ENCODE measurements around the gene STEAP1B. TPM values are rescaled to one million over a fixed set of nuclear protein-coding genes. Genes with fewer than 3 reads are reported as not detected.

STEAP1B gene
- total RNA-seq, 2 experiments from 2014 or later, result 0.30 to 0.33 TPM

- CTCF ChIA-PET, result no interaction called here
- Mint-ChIP-seq H3K27me3 (peaks cover 26% of the 10 kb centered on the region), H3K36me3 (ENCODE audit: low read depth) (no peaks in the 10 kb centered on the region), H3K9me3 (no peaks in the 10 kb centered on the region), H3K27ac (no peak overlapping the region), H3K4me1 (no peaks in the 10 kb centered on the region), H3K4me3 (no peak overlapping the region)
- DNase-seq, result no peak
- POLR2A ChIA-PET, result no interaction called here
Observed at GRCh38 chr7:22411977-22412693, 87.9 kb downstream of the STEAP1B start.

DNA sequence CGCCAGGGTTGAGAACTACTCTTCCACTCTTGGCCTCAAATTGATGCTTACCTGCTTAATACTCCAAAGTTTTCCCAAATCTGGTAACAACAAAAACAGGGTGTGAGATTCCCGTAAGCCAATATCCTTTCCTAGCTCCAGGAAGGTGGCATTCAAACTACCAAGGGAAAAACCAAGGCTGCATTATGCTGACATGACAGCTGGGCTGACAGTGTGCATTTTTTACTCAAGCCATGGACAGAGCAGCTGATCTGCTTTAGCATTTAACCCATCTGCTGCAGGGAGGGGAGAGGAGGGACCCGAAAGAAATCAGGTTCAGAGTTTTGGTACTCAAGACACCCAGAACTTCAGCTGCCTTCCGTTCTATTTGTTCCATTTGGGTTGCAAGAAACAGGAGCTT is 93.3 kb downstream of the STEAP1B start:
- CTCF ChIA-PET, result no interaction called here
- no peak overlapping the region for H3K4me3 Mint-ChIP-seq
- H3K27ac Mint-ChIP-seq, result no peak overlapping the region
- peaks cover 10% of the 10 kb centered on the region for H3K27me3 Mint-ChIP-seq
- no peaks in the 10 kb centered on the region for H3K9me3 Mint-ChIP-seq
- peaks cover 18% of the 10 kb centered on the region for H3K4me1 Mint-ChIP-seq
- POLR2A ChIA-PET, result no interaction called here
- DNase-seq, result no peak
- H3K36me3 Mint-ChIP-seq (ENCODE audit: low read depth), result peaks cover 2% of the 10 kb centered on the region

DNA sequence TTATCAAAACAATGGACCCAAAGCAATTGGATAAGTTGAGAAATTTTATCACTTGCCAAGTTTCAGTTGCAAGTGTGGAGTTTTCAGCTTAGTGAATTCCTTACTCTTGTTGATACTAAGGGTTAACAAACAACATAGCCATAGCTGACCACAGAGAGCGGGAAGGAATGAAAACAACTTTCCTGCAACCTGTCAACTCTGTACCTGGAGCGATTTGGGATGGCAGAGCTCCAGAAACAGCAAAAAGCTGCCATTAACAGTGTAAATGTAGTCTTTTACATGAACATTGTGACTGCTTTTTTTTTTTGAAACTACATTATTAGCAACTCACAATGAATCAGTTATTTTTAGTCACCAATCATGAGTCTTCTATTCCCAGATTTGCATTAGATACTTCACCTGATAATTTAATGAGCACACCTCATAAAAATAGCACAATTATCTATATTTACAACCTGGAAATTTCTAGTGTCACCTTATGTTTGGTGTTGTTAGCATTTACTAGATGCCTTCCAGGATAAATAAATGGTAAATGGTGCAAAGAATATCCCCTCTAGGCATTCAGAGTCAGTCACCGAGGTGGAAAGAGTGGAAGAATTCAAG is 95.5 kb downstream of the STEAP1B start:
- POLR2A ChIA-PET, result interaction anchor here (0.6 kb wide), 1 partner anchor 36 kb away, joined by 3 read pairs; no protein-coding TSS in a partner anchor
- DNase-seq, result no peak
- CTCF ChIA-PET, result interaction anchor here (1.5 kb wide), 1 partner anchor 295 kb away, joined by 3 read pairs; no protein-coding TSS in a partner anchor
- H3K36me3 Mint-ChIP-seq (ENCODE audit: low read depth), result peaks cover 2% of the 10 kb centered on the region
- H3K27me3 Mint-ChIP-seq, result peaks cover 12% of the 10 kb centered on the region
- H3K4me3 Mint-ChIP-seq, result no peak overlapping the region
- H3K27ac Mint-ChIP-seq, result no peak overlapping the region
- H3K9me3 Mint-ChIP-seq, result no peaks in the 10 kb centered on the region
- H3K4me1 Mint-ChIP-seq, result peaks cover 20% of the 10 kb centered on the region

DNA sequence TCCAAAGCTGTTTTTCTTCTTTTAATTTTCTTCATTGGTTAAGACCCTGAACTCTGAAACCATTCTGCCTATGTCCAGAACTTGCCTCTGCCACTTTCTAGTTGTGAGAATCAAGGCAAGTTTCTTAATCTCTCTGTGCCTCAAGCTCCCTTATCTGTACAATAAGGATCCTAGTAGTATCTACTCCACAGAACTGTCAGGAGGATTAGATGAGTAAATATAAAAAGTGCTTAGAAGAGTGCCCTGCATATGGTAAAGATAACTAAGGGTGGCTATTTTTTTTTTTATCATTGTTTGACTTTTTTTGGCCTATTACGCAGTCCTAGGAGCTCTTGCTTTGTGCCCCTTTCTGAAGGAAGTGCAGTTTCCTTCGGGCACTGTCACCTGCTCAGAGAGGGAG is 96.6 kb downstream of the STEAP1B start:
- ChIA-PET POLR2A (no interaction called here), CTCF (no interaction called here)
- H3K9me3 Mint-ChIP-seq, result no peaks in the 10 kb centered on the region
- H3K36me3 Mint-ChIP-seq (ENCODE audit: low read depth), result peaks cover 2% of the 10 kb centered on the region
- no peak for DNase-seq
- peaks cover 20% of the 10 kb centered on the region for H3K4me1 Mint-ChIP-seq
- H3K4me3 Mint-ChIP-seq, result no peak overlapping the region
- H3K27me3 Mint-ChIP-seq, result peaks cover 9% of the 10 kb centered on the region
- no peak overlapping the region for H3K27ac Mint-ChIP-seq

- CTCF ChIA-PET, result no interaction called here
- Mint-ChIP-seq H3K27me3 (peaks cover 7% of the 10 kb centered on the region), H3K9me3 (no peaks in the 10 kb centered on the region), H3K4me3 (no peak overlapping the region), H3K4me1 (peaks cover 20% of the 10 kb centered on the region), H3K36me3 (ENCODE audit: low read depth) (peaks cover 2% of the 10 kb centered on the region), H3K27ac (peak overlapping the region; percentile 58)
- POLR2A ChIA-PET, result interaction anchor here (0.6 to 0.8 kb wide), 2 partner anchors 232 to 273 kb away, joined by 3 read pairs; no protein-coding TSS in a partner anchor
- peak; percentile 37 for DNase-seq
Observed at GRCh38 chr7:22402250-22402649, 97.7 kb downstream of the STEAP1B start.

DNA sequence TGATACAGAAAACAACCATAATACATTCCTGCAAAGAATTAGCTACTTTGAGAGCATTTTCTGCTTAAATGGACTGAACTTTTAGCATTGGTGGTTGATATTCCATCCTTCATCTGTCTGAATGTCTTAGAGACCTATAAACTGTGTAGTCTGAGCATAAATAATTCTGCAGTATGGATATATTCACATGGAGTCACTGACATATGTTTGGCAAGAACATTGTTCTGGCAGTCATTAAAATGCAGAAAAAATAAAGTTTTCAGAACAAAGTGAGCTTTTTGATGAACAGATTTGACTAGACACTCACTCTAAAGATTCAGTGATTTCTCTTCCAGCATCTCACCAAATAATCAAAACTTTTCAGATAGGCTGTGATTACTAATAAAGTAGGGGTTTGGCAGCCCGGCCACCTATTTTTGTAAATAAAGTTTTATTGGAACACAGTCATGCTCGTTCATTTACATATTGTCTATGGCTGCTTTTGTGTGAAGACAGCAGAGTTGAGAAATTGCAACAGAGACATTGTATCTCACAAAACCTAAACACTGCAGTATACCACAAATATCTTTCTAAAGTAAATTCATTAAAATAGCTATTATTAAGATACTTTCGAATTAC is 98.9 kb downstream of the STEAP1B start:
- ChIA-PET CTCF (interaction anchor here (0.7 kb wide), 1 partner anchor 56 kb away, joined by 3 read pairs; no protein-coding TSS in a partner anchor), POLR2A (no interaction called here)
- DNase-seq, result no peak
- no peak overlapping the region for H3K4me3 Mint-ChIP-seq
- no peak overlapping the region for H3K27ac Mint-ChIP-seq
- H3K9me3 Mint-ChIP-seq, result no peaks in the 10 kb centered on the region
- H3K4me1 Mint-ChIP-seq, result peaks cover 20% of the 10 kb centered on the region
- peaks cover 2% of the 10 kb centered on the region for H3K36me3 Mint-ChIP-seq (ENCODE audit: low read depth)
- H3K27me3 Mint-ChIP-seq, result peaks cover 7% of the 10 kb centered on the region

DNA sequence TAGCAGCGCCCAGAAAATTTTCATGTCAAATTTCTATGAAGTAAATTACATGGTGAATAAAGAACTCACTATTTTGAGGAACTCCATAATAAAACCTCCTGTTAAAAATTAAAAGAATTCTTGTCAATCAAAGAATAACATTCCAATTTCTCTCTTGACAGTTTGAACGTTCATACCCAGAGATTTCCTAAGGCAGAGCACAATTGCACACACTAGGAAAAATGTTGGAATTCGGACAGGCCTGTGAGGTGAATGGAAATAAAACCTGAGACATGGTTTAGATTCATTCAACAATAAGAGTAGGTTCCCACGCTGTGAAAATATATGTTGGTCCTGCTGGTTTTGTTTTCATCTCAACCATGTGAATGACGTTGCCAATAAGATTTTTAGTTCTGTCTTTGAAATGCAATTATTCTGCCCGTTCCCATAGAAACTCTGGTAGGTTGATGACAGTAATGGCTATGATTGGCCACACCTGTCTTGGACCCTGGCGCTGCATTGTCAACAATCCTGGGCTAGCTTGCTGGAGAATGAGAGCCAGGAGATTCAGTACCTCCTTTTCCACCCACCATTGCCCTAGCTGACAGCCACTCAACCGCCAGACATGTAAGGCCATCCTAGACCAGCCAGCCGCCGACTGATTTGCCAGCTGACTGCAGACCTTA is 99.7 kb downstream of the STEAP1B start:
- Mint-ChIP-seq H3K9me3 (no peaks in the 10 kb centered on the region), H3K4me3 (no peak overlapping the region), H3K27me3 (peaks cover 7% of the 10 kb centered on the region), H3K36me3 (ENCODE audit: low read depth) (peaks cover 2% of the 10 kb centered on the region), H3K4me1 (peaks cover 20% of the 10 kb centered on the region), H3K27ac (no peak overlapping the region)
- no peak for DNase-seq
- CTCF ChIA-PET, result interaction anchor here (0.7 kb wide), 1 partner anchor 55 kb away, joined by 3 read pairs; no protein-coding TSS in a partner anchor
- POLR2A ChIA-PET, result no interaction called here

DNA sequence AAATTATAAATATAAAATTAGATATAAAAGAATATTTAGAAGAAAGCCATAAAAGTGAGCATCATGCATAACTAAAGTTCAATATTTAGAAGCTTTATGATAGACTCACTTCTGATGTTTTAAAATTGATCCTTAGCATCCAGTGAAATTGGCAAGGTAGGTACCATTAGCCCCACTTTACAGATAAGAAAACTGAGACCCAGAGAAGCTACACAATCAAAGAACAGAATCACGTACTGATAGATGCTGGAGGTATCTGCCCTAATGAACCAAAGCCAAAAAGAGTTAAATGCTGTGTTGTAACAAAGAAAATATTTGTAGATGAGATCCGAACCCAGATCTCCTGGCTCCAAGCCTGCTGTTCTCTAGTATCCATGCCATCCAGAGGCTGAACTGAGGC is 100.4 kb downstream of the STEAP1B start:
- CTCF ChIA-PET, result no interaction called here
- Mint-ChIP-seq H3K36me3 (ENCODE audit: low read depth) (peaks cover 2% of the 10 kb centered on the region), H3K9me3 (no peaks in the 10 kb centered on the region), H3K27me3 (peaks cover 7% of the 10 kb centered on the region), H3K4me1 (peaks cover 20% of the 10 kb centered on the region), H3K4me3 (no peak overlapping the region), H3K27ac (no peak overlapping the region)
- DNase-seq, result no peak
- POLR2A ChIA-PET, result no interaction called here

GRCh38 chr7:22399091-22399490 is 100.9 kb downstream of the STEAP1B start:
- H3K4me3 Mint-ChIP-seq, result no peak overlapping the region
- ChIA-PET POLR2A (no interaction called here), CTCF (no interaction called here)
- DNase-seq, result no peak
- peaks cover 7% of the 10 kb centered on the region for H3K27me3 Mint-ChIP-seq
- no peaks in the 10 kb centered on the region for H3K9me3 Mint-ChIP-seq
- H3K36me3 Mint-ChIP-seq (ENCODE audit: low read depth), result peaks cover 2% of the 10 kb centered on the region
- H3K27ac Mint-ChIP-seq, result no peak overlapping the region
- peaks cover 20% of the 10 kb centered on the region for H3K4me1 Mint-ChIP-seq

DNA sequence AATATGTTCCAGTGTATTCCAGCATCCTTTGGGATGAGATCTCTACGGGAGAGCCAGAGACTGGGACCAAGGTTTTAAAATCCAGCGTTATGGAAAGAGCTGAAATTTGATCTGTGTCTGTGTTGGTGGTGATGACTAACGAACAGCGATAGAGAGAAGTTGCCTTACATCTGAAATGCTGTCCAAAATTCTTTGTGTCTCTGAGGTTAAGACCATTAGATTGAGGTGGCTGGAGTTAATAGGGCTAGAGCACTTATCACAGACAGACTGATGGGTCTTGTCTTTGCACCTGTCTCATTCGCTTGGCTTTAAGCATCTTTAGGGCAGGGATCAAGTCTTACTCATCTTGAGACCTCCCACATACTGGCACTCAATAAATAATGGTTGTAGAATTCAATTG is 102.0 kb downstream of the STEAP1B start:
- peaks cover 14% of the 10 kb centered on the region for H3K4me1 Mint-ChIP-seq
- POLR2A ChIA-PET, result no interaction called here
- CTCF ChIA-PET, result no interaction called here
- H3K9me3 Mint-ChIP-seq, result no peaks in the 10 kb centered on the region
- DNase-seq, result no peak
- H3K4me3 Mint-ChIP-seq, result no peak overlapping the region
- peaks cover 2% of the 10 kb centered on the region for H3K36me3 Mint-ChIP-seq (ENCODE audit: low read depth)
- no peak overlapping the region for H3K27ac Mint-ChIP-seq
- peaks cover 7% of the 10 kb centered on the region for H3K27me3 Mint-ChIP-seq

- no peaks in the 10 kb centered on the region for H3K9me3 Mint-ChIP-seq
- H3K4me3 Mint-ChIP-seq, result no peak overlapping the region
- DNase-seq, result no peak
- CTCF ChIA-PET, result no interaction called here
- POLR2A ChIA-PET, result no interaction called here
- peaks cover 7% of the 10 kb centered on the region for H3K27me3 Mint-ChIP-seq
- H3K4me1 Mint-ChIP-seq, result peaks cover 5% of the 10 kb centered on the region
- no peak overlapping the region for H3K27ac Mint-ChIP-seq
- H3K36me3 Mint-ChIP-seq (ENCODE audit: low read depth), result no peaks in the 10 kb centered on the region
Observed at GRCh38 chr7:22395222-22395621, 104.8 kb downstream of the STEAP1B start.

- no peak for DNase-seq
- no peaks in the 10 kb centered on the region for H3K9me3 Mint-ChIP-seq
- no peak overlapping the region for H3K4me3 Mint-ChIP-seq
- ChIA-PET POLR2A (no interaction called here), CTCF (no interaction called here)
- H3K36me3 Mint-ChIP-seq (ENCODE audit: low read depth), result no peaks in the 10 kb centered on the region
- no peak overlapping the region for H3K27ac Mint-ChIP-seq
- H3K27me3 Mint-ChIP-seq, result peaks cover 5% of the 10 kb centered on the region
- H3K4me1 Mint-ChIP-seq, result peaks cover 5% of the 10 kb centered on the region
Observed at GRCh38 chr7:22394739-22395138, 105.2 kb downstream of the STEAP1B start.

GRCh38 chr7:22393913-22394729 is 105.9 kb downstream of the STEAP1B start:
- Mint-ChIP-seq H3K4me3 (no peak overlapping the region), H3K4me1 (peaks cover 5% of the 10 kb centered on the region), H3K36me3 (ENCODE audit: low read depth) (no peaks in the 10 kb centered on the region), H3K27ac (no peak overlapping the region), H3K9me3 (no peaks in the 10 kb centered on the region), H3K27me3 (peaks cover 2% of the 10 kb centered on the region)
- CTCF ChIA-PET, result no interaction called here
- no peak for DNase-seq
- POLR2A ChIA-PET, result no interaction called here
